NCI-H524 treated with DMSO at 0.1 percent for 48 hours (cell line): ENCODE measurements around the gene MMP24OS.
"Not testable (repeated sequence)": the region's sequence is repeated elsewhere in the genome, so short reads cannot be mapped to it uniquely, and the experiment has no call there.

ENCODE experiments used
- DNase-seq: peaks from one replicate; lab custom pipeline; 2025; lab: John Stamatoyannopoulos, UW

The MMP24OS gene

DNA sequence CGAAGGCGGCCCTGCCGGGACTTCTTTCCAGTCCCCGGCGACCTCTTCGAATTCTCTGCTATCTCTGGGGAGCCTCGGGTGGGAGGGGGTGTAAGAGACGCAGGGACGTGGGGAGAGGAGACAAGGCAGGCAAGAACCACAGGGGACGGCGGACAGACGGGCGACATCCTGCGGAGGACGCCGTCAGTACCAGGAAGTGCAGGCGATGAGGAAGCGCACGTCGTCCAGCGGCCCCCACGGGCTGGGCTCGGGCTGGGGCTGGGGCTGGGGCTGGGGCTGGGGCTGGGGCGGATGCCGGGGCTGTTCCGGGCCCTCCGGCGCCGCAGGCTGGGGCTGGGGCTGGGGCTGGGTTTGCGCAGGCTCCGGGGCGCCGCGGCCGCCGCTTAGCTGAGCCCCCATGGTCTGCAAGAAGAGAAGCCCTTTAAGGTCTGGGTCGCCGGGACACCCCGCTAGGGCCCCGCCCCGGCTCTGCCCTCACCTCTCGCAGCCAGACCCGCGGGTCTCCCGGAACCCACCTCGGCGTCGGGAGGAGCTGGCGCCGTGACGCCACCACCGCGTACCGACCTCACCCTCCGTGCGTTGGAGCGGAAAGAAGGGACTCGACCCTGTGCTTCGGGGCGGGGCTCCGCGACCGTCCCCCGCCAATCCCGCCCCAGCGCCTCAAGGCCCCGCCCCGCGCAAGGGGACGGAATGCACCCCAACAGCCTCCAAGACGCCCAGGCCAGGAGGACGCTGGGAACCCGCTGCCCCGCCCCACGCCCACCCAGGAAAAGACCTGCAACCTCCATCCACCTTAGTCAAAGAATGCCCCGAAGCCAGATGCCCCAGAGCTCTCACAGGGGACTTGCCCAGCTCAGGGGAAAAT is at the start of gene MMP24OS:
Gene MMP24OS, minus strand, starts transcription at position 592 of the 865 bp plus-strand sequence. Its CDS starts 193 bp downstream, at position 399.
- peak; percentile 52 for DNase-seq

DNA sequence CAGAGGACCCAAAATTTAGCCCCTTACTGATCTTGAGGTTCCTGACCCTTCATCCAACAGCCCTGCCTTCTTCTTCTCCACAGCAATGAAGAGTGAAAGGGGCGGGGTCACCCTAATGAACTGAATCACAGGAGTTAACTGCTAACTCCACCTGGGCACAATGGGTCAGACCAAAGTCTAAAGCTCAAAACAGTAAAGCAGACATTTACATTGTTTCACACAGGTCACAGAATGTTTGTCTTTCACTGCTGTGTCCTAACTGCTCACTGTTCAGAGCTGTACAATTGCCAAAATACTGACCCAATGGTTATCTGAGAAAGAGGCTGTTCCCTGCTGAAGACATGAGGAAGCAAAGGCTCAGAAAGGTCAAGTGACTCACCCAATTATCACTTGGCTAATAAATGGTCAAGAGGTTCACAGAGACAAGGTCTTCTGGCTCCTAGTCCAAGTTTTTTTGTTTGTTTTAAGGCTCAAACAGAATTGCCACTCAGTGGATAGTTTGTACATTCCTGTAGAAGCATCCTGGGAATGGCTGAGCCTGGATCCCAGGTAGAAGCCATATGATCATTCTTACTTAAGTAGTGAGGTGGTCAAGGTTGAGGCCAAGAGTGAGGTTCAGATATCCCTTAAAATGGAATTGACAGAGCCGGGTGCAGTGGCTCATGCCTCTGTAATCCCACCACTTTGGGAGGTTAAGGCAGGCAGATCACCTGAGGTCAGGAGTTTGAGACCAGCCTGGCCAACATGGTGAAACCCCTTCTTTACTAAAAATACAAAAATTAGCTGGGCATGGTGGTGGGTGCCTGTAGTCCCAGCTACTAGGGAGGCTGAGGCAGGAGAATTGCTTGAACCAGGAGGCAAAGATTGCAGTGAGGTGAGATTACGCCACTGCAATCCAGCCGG is 49.4 kb upstream of the MMP24OS start:
- no peak for DNase-seq

DNA sequence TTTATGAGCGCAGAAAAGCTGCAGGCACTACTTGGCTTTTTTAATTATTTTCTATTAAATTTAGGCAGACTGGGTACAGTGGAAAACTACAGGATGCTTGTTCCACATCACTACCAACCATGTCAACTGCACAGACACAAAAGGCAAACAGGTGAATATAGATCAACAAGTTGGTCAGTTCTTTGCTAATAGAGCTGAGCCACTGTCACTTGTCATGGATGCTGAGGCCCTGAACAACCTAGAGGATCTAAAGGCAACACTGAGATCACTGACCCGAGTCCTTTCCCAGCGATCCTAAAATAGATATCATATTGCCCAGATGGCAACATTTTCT is 48.8 kb upstream of the MMP24OS start:
- no peak for DNase-seq

DNA sequence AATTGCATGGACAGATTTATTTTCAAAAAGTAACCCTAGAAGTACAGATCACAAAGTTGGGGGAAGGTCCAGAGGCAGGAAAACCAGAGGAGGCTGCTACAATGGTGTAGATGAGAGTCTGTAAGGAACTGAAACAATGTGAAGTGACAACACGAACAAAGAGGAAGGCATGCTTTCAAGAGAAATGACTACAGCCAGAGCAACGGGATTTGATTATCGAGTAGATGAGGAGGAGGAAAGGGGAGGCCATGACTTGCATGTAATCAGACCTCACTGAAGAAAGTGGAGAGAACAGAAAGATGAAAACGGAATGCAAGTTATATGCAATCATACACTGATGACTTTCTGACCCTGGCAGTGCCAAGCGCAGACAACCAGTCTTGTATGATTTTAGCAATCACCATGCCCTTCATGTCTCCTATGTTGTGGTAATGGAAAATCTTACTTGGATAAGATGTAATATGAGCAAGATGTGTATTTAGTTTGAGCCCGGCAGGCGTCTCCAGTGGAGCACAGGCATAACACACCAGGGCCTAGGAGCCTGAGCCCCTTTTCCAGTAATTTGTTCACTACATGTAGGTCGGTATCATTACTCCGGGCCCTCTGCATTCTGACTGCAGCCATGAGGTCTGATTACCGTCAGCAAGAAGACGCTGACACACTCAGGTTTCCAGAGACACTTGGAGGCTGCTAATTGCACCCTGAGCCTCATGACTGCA is 48.3 kb upstream of the MMP24OS start:
- no peak for DNase-seq

DNA sequence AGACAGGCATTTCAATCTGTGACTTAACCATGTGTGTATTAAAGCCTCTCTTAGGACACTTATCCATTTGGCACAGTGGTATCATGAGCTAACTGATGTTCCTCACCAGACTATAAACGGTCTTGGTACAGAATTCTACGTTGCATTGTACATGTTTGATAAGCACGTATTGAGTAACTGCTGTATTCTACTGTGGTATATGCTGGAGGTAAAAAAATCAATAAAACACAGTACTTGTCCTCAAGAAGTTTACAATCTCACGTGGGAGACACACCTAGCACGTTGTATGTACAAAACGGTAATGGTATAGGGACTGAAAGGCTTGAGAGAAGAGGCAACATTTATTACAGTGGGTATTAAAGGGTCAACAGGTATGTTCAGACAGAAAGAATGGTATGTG is 47.5 kb upstream of the MMP24OS start:
- no peak for DNase-seq

DNA sequence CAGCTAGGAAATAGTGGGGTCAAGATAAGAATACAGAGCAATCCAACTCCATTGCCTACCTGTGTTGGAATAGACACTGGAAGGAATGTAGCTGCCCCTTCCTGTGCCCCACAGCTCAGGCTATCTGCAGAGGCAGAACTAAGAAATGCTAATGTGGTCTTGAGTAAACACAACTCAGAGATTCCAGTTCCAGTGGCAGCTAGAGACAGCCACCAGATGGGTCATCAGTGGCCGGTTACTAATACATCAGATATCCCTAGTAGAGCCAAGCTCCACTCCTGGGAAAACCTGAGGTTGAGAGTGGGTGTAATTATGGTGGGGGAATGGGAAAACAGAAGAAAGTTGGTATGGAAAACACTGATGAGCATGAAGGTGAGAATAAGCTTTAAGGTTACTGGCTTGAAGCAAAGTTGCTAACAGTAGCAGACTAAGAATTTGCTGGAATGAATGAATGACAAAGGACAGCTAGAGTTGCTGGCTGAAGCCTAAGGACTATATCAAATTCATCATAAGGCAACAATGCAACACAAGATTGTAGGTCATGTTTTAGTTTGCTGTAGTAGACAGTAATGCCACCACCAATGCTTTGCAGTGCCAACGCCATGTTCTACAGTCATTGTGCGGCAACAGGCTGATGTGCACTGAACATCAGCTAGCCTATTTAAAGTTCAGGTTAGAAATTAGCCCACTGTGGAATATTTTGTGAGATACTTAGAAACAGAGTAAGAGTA is 42.6 kb upstream of the MMP24OS start:
- no peak for DNase-seq

DNA sequence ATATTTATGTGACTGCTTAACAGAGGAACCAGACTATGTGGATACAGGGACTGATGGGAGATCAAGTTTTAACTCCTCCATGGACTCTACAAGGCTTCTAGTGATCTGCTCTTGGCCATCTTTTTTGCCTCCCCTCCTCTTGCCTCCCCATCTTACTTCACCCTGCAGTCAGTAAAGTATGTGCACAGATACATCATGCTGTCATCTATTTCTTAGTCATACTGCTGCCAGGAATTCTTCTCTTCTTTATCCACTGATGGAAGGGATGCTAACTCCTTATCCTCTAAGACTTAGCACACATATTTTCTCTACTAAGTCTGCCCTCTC is 41.9 kb upstream of the MMP24OS start:
- DNase-seq = no peak

DNA sequence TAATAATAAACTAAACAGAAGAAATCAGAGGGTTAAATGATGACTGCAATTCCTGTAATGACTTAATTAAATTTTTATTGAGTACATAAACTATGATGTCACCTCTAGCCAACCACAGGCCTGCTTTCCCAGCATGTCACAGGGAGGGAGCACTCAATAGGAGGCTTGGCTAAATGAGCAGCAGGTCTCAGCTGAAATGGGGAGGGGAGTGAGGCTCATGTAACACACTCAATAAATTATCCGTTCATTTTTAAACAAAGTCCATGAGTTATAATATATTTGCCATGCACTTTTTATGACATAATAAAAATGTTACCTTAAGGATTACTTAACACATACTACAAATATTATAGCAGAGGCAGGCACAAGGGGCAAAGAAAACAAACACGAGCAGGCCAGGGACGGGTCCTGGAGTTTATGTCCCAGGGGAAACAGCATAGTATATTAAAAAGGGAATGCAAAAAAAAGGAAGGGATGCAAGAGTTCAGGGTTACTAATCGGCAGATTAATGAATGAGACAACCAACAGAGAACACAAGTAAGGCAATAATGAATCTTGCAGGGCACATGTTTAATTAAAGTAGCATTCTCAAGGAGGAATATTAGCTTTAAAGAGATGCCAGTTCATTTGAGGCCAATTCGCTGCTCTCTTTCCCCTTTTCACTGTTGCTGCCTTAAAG is 41.4 kb upstream of the MMP24OS start:
- no peak for DNase-seq

DNA sequence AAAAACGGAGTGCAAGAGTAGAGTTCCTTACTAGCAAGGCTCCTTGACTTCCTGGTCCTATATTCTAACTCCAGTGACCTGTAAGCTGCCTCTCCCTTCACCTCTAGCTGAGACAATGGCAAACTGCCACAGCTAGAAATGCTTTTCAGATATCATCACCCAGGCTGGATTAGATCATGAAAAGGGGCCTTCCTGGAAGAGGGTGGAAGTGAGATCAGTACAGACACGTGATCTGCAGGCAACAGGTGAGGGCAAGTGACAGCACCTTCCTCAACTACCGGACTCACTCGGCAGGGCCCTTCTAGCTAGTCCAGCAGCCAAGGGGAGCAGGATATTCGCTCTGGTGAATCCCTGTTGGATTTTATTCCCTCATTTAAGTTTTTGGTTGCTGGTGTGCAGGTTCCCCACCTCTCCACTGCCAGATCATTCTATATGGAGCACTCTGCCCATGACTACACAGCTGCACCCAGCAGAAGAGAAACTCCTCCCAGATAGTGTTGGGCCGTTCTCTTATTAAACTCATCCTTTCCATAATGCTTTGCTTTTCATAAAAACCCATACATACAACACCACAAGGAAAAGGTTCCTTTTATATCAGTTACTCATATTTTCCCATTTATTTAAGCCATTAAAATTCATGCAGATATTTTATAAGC is 40.7 kb upstream of the MMP24OS start:
- no peak for DNase-seq

DNA sequence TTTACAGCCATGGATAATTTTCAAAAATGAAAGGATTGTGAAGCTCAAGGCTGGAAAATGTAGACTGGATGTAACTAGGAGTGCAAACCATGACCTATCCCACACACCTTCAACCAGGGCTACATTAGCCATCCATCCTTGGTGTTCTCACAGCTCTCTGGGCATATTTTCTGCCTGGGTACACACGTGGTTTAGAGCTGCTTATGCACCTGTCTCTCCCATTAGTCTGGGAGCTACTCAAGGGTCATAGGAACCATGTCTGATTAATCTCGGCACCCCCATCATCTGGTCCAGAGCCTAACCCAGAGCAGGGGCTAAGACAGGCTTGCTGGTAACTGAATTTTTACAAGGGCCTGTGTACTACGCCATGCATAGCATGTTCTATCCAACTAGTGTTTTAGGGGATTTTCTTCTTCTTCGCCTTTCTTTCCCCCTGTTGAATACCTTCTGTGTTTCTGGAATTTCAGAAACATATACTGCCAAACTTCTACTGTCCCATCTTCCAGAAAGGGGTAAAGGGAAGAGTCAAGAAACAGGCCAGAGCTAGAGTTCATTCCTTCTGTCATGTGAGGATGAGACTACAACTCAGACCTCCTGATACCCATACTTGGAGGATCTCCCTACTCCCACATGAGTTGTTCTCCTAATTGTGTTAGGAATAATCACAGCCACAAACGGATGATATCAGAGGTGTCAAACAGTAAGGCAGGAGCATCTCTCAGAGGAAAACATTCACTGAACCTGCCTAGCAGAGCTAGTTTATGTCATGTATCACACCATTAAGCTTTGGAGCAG is 39.7 kb upstream of the MMP24OS start:
- DNase-seq = no peak

DNA sequence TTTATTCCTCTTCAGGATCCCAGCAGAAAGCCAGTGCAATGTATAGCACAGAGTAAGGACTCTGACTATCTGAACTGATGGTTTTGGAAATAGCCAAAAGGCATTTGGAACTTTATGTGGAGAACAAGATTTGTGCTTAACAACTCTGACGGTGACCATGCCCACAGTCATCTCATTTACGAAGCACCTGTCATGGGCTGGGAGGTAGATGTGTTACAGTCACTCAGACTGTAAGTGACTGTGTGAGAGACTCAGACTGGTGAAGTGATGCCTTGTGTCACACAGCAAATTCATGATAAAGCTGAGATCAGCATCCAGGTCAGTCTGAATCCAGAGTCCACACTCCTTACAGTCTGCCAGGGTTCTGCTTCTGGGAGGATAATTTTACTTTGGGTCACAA is 38.2 kb upstream of the MMP24OS start:
- no peak for DNase-seq

DNA sequence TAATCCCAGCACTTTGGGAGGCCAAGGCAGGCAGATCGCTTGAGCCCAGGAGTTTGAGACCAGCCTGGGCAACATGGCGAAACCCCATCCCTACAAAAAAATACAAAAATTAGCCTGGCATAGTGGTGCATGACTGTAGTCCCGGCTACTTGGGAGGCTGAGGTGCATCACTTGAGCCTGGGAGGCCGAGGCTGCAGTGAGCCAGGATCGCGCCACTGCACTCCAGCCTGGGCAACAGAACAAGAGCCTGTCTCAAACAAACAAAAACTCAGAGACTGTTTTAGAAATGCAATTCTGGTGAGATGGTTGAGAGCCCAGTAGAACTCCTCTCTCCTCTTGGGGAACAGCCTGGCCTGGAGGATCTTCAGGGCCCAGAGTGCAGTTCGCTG is 37.7 kb upstream of the MMP24OS start:
- not testable (repeated sequence) for DNase-seq

DNA sequence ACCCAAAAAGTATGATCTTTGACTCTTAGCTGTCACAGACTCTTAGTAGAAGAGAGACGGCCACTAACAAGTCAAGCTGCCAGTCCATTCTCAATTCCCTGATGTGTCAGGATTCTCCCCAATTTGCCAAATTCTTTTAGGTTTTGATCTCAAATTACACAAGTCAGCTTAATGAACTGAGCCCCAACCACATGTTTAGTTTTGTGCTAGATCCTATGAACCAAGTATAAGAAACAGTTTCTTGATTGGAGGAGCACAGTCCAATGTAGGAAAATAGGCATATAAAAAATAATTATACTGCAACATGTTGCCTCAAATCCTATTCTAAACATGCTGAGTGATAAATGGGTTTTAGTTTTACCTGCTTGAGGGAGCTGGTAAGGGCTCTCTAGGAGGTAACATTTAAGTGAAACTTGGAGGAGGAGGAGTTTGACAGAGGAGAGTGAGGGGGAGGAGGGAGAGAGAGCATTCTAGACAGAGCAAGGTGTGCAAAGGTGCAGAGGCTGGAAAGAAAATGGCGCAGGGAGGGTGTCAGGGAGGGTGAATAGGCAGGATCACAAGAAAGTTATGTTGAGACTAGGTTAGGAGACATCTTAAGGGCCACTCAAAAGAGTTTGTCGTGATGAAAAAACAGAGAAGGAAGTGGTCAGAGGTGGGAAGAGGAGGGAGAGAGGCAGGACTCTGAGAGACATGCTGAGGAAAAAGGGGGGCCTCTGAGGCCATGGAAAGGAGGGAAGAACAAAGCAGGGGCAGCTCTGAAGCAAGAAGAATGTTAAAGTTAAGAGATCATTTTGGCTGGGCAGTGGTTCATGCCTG is 37.1 kb upstream of the MMP24OS start:
- no peak for DNase-seq

DNA sequence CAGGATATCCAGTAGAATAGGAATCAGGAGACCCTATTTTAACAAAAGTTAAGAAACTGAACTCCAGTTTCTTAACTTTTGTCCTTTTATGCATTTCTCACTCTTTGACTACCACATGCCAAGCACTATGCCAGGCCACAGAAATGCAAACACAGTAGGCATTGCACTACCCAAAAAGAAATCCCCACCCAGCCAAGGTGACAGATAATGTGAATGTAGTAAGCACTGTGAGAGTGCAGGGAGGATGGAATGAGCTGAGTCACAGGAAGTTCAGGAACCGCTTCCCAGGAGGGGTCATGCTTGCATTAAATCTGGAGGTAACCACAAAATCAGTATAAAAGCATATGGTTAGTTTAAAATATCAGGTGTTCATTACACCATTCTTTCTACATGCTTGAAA is 34.4 kb upstream of the MMP24OS start:
- DNase-seq = no peak

DNA sequence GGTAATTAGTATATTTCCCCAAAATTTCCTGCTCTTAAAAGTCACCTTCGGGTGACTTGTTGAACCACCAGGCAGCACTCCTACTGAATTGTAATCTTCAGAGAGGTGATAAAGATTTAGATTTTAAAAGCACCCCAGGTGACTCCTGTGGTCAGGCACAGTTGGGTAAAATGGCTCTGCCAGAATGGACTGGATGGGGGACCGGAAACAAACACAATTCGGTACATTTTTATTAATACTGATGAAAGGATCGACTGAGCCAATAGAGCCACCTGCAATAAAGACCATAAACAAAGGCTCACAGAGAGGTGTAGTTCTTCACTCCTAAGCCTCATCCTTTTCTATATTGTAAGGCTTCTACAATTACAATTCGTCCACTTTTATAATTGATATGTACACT is 33.9 kb upstream of the MMP24OS start:
- no peak for DNase-seq

DNA sequence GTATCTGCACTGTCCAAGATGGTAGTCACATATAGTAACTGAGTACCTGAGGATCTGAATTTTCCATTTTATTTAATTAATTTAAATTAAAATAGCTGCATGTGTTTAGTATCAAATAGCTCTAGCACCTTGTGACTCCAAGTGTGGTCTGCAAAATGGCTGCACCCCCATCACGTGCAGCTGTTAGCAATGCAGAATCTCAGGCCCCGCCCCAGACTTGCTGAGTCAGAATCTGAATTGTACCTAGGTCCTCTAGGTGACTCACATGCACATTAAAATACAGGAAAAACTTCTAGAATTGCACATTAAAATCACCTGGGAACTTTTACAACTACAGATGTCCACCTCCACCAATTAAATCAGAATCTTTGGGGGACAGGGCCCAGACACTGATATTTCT is 33.5 kb upstream of the MMP24OS start:
- DNase-seq = no peak

DNA sequence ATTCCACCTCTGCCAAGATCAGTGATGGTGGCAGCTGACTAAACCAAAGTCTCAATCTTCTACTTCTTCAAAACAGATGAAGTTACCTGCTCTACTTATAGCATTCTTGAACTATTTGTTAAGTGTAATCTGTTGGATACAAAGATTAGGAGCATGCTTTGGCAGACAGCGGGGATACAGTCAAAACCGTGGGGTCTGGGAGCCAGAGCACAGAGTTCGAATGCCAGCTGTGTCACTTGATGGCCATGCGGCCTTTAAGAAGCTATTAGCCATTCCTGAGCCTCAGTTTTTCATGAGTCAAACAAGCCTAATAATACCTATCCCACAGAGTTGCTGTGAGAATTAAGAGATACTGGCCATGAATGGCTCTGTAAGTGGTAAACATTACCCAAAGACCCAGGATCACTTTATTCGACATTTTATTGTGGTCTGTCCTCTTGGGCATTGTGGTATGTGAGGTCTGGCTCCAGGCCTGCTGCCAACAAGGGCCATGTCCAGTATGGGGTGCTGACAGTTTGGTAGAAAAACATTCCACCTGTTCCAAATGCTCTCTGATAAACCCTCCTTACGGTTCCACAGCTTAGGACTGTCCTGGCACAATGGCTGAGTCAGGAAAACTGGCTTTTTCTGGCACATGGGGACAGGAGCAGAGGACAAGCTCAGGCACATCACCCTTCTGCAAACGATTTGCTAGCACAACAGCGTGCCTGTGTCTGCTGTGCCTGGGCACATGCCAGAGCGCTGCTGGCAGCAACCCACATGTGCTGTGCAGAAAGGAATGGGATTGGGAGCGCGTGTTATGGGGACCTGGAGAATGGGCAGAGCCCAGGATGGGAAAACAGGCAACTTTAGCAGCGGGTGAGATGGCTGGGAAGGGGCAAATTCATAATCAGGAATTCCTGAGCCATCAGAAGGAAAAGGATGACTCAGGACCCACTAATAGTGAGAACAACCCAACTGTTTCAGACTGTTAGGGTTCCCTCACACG is 30.0 kb upstream of the MMP24OS start:
- no peak for DNase-seq

DNA sequence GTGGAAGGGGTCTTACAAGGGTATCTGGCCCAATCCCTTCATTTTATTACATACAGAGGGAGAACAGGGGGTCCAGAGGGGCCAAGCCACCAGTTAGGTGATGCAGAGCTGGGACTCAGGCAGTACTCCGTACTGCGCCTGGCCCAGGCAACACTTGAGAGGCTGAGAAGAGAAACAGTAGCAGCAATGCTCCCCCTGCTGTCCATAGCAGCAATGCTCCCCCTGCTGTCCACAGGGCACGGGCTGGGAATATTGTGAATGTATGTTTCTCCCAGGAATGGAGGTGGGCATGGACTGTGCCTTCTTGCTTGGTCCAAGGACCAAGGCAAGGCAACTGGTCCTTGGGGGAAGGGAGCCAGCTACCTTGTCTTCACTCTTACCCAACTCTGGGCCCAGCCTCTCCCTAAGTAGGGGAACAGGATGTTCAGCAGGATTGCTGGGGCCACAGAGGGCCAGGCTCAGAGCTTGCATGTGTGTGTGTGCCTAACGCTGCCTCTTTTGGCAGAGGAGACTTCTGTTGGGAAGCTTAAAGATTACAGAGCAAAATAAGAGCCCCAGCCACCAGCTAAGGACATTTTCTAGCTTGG is 29.1 kb upstream of the MMP24OS start:
- DNase-seq = peak; percentile 9
